Measurements from ENCODE around the gene KRTAP15-1.

KRTAP15-1 gene

GRCh38 chr21:30439975-30440374 is at the start of gene KRTAP15-1:
Gene KRTAP15-1, plus strand, starts transcription at chr21:30440275. Its CDS starts 53 bp downstream, at chr21:30440328.
- DNase-seq (ENCODE audit: low read depth in 3 of 3, low spot score in 1 of 3) = no peak

- DNase-seq (ENCODE audit: low read depth in 3 of 3, low spot score in 1 of 3) = no peak
These were observed 48.5 kb upstream of the KRTAP15-1 start for GRCh38 chr21:30391492-30392025.

- DNase-seq (ENCODE audit: low read depth in 3 of 3, low spot score in 1 of 3) = no peak
These were observed 44.3 kb upstream of the KRTAP15-1 start, which contains the start of gene KRTAP13-1 for GRCh38 chr21:30395731-30396130. Gene KRTAP13-1, plus strand, starts transcription at chr21:30396031. Its CDS starts 56 bp downstream, at chr21:30396087.

- DNase-seq (ENCODE audit: low read depth in 3 of 3, low spot score in 1 of 3) = no peak
These were observed 31.1 kb upstream of the KRTAP15-1 start for GRCh38 chr21:30408782-30409494.

- no peak for DNase-seq (ENCODE audit: low read depth in 3 of 3, low spot score in 1 of 3)
These were observed 24.1 kb upstream of the KRTAP15-1 start for GRCh38 chr21:30415993-30416392.

- no peak for DNase-seq (ENCODE audit: low read depth in 3 of 3, low spot score in 1 of 3)
These were observed 14.2 kb upstream of the KRTAP15-1 start, which contains the start of gene KRTAP13-3 for GRCh38 chr21:30425826-30426225. Gene KRTAP13-3, minus strand, starts transcription at chr21:30425926. Its CDS starts 14 bp downstream, at chr21:30425912.

- DNase-seq (ENCODE audit: low read depth in 3 of 3, low spot score in 1 of 3) = no peak
These were observed 13.3 kb upstream of the KRTAP15-1 start for GRCh38 chr21:30426731-30427130.

- no peak for DNase-seq (ENCODE audit: low read depth in 3 of 3, low spot score in 1 of 3)
These were observed 9.9 kb upstream of the KRTAP15-1 start, which contains the start of gene KRTAP13-4 for GRCh38 chr21:30430170-30430655. Gene KRTAP13-4, plus strand, starts transcription at chr21:30430220. Its CDS starts 56 bp downstream, at chr21:30430276.

GRCh38 chr21:30434033-30434631 is 5.9 kb upstream of the KRTAP15-1 start:
- DNase-seq (ENCODE audit: low read depth in 3 of 3, low spot score in 1 of 3) = no peak

- no peak for DNase-seq (ENCODE audit: low read depth in 3 of 3, low spot score in 1 of 3)
These were observed 3.0 kb upstream of the KRTAP15-1 start for GRCh38 chr21:30437010-30437565.

GRCh38 chr21:30443226-30443625 is 3.2 kb downstream of the KRTAP15-1 start:
- no peak for DNase-seq (ENCODE audit: low read depth in 3 of 3, low spot score in 1 of 3)

GRCh38 chr21:30444204-30444603 is 4.1 kb downstream of the KRTAP15-1 start:
- no peak for DNase-seq (ENCODE audit: low read depth in 3 of 3, low spot score in 1 of 3)

- DNase-seq (ENCODE audit: low read depth in 3 of 3, low spot score in 1 of 3) = no peak
These were observed 7.0 kb downstream of the KRTAP15-1 start for GRCh38 chr21:30447056-30447455.

- DNase-seq (ENCODE audit: low read depth in 3 of 3, low spot score in 1 of 3) = no peak
These were observed 8.4 kb downstream of the KRTAP15-1 start for GRCh38 chr21:30448514-30448913.

GRCh38 chr21:30463713-30464112 is 23.6 kb downstream of the KRTAP15-1 start:
- DNase-seq (ENCODE audit: low read depth in 3 of 3, low spot score in 1 of 3) = no peak

- no peak for DNase-seq (ENCODE audit: low read depth in 3 of 3, low spot score in 1 of 3)
These were observed 29.0 kb downstream of the KRTAP15-1 start for GRCh38 chr21:30468900-30469714.

- no peak for DNase-seq (ENCODE audit: low read depth in 3 of 3, low spot score in 1 of 3)
These were observed 37.9 kb downstream of the KRTAP15-1 start for GRCh38 chr21:30478004-30478403.

- DNase-seq (ENCODE audit: low read depth in 3 of 3, low spot score in 1 of 3) = no peak
These were observed 39.2 kb downstream of the KRTAP15-1 start for GRCh38 chr21:30479259-30479658.

- DNase-seq (ENCODE audit: low read depth in 3 of 3, low spot score in 1 of 3) = no peak
These were observed 40.1 kb downstream of the KRTAP15-1 start, which contains the start of gene KRTAP19-1 for GRCh38 chr21:30480145-30480544. Gene KRTAP19-1, minus strand, starts transcription at chr21:30480367. Its CDS starts 50 bp downstream, at chr21:30480317.

- DNase-seq (ENCODE audit: low read depth in 3 of 3, low spot score in 1 of 3) = no peak
These were observed 42.1 kb downstream of the KRTAP15-1 start for GRCh38 chr21:30482130-30482529.

GRCh38 chr21:30486180-30486579 is 46.1 kb downstream of the KRTAP15-1 start:
- DNase-seq (ENCODE audit: low read depth in 3 of 3, low spot score in 1 of 3) = no peak
